GM12873 (cell line): ENCODE measurements around the gene KMT2D.

Experiments
- CTCF ChIP-seq: IDR thresholded peaks from 2 replicates; pipeline ENCODE4 v1.5.1; 2012; ENCODE audit warnings: low read depth, mild to moderate bottlenecking, moderate library complexity, low read length, control low read depth; ENCODE audit not compliant: insufficient read depth; ENCODE audit errors: missing control alignments

KMT2D gene

DNA sequence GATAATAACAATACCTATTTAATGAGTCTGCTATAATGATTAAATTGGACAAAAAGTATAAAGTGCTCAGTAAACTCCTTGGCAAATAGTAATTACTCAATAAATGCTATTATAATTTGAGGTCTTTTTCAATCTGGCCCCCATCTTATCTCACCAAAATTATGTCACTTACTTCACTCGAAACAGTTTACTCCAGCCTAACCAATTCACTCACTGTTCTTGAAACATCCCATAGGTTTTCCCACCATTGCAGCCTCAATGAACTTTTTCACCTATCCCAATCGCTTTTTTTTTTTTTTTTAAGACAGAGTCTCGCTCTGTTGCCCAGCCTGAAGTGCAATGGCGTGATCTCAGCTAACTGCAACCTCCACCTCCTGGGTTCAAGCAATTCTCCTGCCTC is 24.6 kb downstream of the KMT2D start:
- TF ChIP-seq CTCF = no peak

DNA sequence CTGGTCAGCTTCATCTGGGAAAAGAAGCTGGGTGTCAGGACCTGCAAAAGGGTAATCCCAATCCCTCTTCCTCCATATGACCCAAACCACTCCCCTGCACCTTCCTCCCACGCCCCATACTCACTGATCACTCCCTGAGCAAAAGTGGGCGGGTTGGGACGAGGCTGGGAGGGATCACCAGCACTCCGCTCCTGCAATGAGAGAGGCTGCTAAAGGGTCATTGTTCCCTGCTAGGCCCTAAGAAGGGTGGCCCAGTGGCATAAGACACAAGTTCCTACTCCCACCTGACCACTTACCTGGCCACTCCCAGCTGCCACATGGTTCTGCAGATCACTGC is 26.3 kb downstream of the KMT2D start:
- TF ChIP-seq CTCF = no peak

DNA sequence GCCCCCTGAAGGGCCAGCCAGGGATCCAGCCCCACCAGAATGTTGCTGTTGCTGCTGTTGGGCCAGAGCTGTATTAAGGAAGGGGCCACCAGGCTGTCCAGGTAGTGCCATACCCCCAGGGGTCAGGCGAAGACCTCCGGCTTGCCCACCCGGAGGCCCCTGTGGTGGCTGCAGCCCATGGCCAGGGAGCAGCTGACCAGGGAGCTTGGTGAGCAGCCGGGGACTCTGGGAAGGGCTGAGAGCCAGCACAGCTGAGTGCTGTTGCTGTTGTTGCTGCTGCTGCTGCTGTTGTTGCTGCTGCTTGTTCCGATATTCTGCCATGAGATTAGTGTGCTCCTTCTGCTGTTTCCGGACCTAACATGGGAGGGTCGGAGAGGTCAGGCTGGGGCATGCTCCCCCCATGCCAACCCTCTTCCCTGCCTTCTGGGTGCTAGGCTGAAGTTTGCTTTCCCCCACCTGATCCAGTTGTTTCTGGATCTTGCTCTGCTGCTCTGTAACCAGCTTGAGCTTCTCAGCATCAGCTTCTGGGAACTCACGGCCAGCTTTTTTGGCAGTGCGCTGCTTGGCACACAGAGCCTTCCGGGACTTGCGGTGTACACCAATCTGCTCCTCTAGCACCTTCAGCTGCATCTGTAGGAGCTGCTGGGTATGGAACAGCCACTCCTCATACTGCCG is 26.8 kb downstream of the KMT2D start:
- no peak for TF ChIP-seq CTCF

GRCh38 chr12:49032679-49033447 is 27.7 kb downstream of the KMT2D start:
- TF ChIP-seq CTCF = no peak

- no peak for TF ChIP-seq CTCF
Measured at GRCh38 chr12:49032276-49032675, 28.3 kb downstream of the KMT2D start.

DNA sequence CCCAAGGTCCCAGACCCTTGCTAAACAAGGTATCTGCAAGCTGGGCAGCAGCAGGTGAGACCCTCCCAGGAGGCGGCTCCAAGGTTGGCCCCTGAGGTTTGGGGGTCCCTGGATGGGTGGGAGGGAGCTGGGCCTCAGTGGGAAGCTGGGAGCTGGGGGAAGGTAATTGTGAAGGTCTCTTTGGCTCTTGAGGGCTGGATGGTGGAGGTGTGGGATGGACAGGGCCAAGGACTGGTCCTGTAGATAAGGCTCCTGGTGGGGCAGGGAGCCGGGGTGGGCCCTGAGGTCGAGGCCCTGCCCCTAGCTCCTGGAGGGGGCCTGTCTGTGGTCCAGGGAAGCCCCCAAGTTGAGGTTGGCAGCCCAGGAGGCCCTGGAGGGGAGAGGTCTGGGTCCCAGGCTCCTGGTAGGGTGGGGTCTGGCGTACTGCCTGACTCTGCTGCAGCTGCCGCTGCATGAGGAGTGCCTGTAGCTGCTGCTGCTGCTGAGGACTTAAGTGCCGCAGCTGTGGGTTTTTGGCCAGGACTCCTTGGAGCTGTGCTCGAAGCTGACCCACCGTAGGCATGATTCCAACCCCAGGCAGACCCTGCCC is 28.9 kb downstream of the KMT2D start:
- TF ChIP-seq CTCF = no peak

GRCh38 chr12:49030714-49031572 is 29.7 kb downstream of the KMT2D start:
- TF ChIP-seq CTCF = no peak
